Glutamatergic neuron (in vitro differentiated cells): ENCODE measurements around the gene VAV2. TPM values are rescaled to one million over a fixed set of nuclear protein-coding genes. Genes with fewer than 3 reads are reported as not detected.
A peak's percentile ranks its signal among the peaks of the same experiment; 100 is the strongest.

Experiments used
- DNase-seq: peaks from one replicate; pipeline ENCODE4 v3.0.0; 2022
- H3K27ac Mint-ChIP-seq: one replicate; pipeline ENCODE4 v1.8.0; 2020; ENCODE audit warnings: mild to moderate bottlenecking, mixed read lengths, inconsistent platforms; ENCODE audit not compliant: unreplicated experiment
- H3K27me3 Mint-ChIP-seq: one replicate; pipeline ENCODE4 v1.8.0; 2020; ENCODE audit warnings: mild to moderate bottlenecking, moderate library complexity, mixed read lengths, inconsistent platforms; ENCODE audit not compliant: unreplicated experiment
- H3K36me3 Mint-ChIP-seq: one replicate; pipeline ENCODE4 v1.8.0; 2020; ENCODE audit warnings: mild to moderate bottlenecking, mixed read lengths, inconsistent platforms; ENCODE audit not compliant: unreplicated experiment
- H3K4me1 Mint-ChIP-seq: one replicate; pipeline ENCODE4 v1.8.0; 2020; ENCODE audit warnings: mild to moderate bottlenecking, low read depth, mixed read lengths, inconsistent platforms; ENCODE audit not compliant: unreplicated experiment
- H3K4me3 Mint-ChIP-seq: one replicate; pipeline ENCODE4 v1.8.0; 2020; ENCODE audit warnings: mild to moderate bottlenecking, mixed read lengths, inconsistent platforms; ENCODE audit not compliant: unreplicated experiment
- H3K9me3 Mint-ChIP-seq: one replicate; pipeline ENCODE4 v1.8.0; 2020; ENCODE audit warnings: mild to moderate bottlenecking, moderate library complexity, mixed read lengths, inconsistent platforms; ENCODE audit not compliant: unreplicated experiment
- CTCF ChIP-seq: fragments of 200-600 bp; sonication (generic); IDR thresholded peaks from one replicate; pipeline ENCODE4 v1.5.0; 2021; ENCODE audit not compliant: partially characterized antibody, unreplicated experiment
- total RNA-seq: library from RNA; stranded (reverse); fragmentation: NEBNext Ultra II Directional; extraction: Animal tissue kit (Norgen Biotek cat#: 25700); gene quantifications from one replicate; pipeline ENCODE4 v1.2.1, GENCODE V29; 2021; ENCODE audit not compliant: unreplicated experiment

Gene VAV2
- total RNA-seq, 1 donor from 2014 or later = 270 TPM

GRCh38 chr9:133786371-133786753, 205.8 kb downstream of the VAV2 start:
- peaks cover 30% of the 10 kb centered on the region for H3K9me3 Mint-ChIP-seq
- H3K27ac Mint-ChIP-seq = peak overlapping the region; percentile 15
- peaks cover 23% of the 10 kb centered on the region for H3K27me3 Mint-ChIP-seq
- no peak overlapping the region for H3K4me3 Mint-ChIP-seq
- peaks cover 17% of the 10 kb centered on the region for H3K4me1 Mint-ChIP-seq
- DNase-seq = no peak
- no peaks in the 10 kb centered on the region for H3K36me3 Mint-ChIP-seq
- TF ChIP-seq CTCF = no peak

- no peak overlapping the region for H3K4me3 Mint-ChIP-seq
- H3K27me3 Mint-ChIP-seq = peaks cover 27% of the 10 kb centered on the region
These were observed 206.3 kb downstream of the VAV2 start for GRCh38 chr9:133785753-133786370.

GRCh38 chr9:133784731-133785561, 207.2 kb downstream of the VAV2 start:
- Mint-ChIP-seq H3K4me1 (peaks cover 23% of the 10 kb centered on the region), H3K27me3 (peaks cover 24% of the 10 kb centered on the region), H3K4me3 (no peak overlapping the region), H3K27ac (no peak overlapping the region), H3K9me3 (peaks cover 33% of the 10 kb centered on the region), H3K36me3 (no peaks in the 10 kb centered on the region)
- DNase-seq = no peak
- TF ChIP-seq CTCF = no peak

More at GRCh38 chr9:133785753-133786370, 206.3 kb downstream of the VAV2 start:
- Mint-ChIP-seq H3K9me3 (peaks cover 33% of the 10 kb centered on the region), H3K27ac (peak overlapping the region; percentile 15), H3K36me3 (no peaks in the 10 kb centered on the region), H3K4me1 (peaks cover 22% of the 10 kb centered on the region)
- DNase-seq = no peak
- TF ChIP-seq CTCF = no peak

GRCh38 chr9:133783331-133783731, 208.8 kb downstream of the VAV2 start:
- Mint-ChIP-seq H3K27ac (no peak overlapping the region), H3K4me1 (peaks cover 20% of the 10 kb centered on the region), H3K4me3 (no peak overlapping the region), H3K9me3 (peaks cover 32% of the 10 kb centered on the region), H3K27me3 (peaks cover 20% of the 10 kb centered on the region), H3K36me3 (no peaks in the 10 kb centered on the region)
- no peak for TF ChIP-seq CTCF
- no peak for DNase-seq
